Mucosa of gallbladder (tissue), 1 donor: ENCODE results near the gene ID1. TPM values are rescaled to one million over a fixed set of nuclear protein-coding genes. Genes with fewer than 3 reads are reported as not detected.
"Not testable (repeated sequence)": the region's sequence is repeated elsewhere in the genome, so short reads cannot be mapped to it uniquely, and the experiment has no call there.

Source experiments
- DNase-seq: peaks from one replicate; pipeline ENCODE4 v3.0.0-alpha.2; 2020; ENCODE audit warnings: low spot score
- total RNA-seq: library from RNA; stranded (reverse); gene quantifications from one replicate; pipeline ENCODE4 v1.2.1, GENCODE V29; 2021
- donor health status: DM: no; HTN: no; CAD: no.

ID1 gene
- total RNA-seq, 1 donor from 2014 or later, result 59.7 TPM

DNA sequence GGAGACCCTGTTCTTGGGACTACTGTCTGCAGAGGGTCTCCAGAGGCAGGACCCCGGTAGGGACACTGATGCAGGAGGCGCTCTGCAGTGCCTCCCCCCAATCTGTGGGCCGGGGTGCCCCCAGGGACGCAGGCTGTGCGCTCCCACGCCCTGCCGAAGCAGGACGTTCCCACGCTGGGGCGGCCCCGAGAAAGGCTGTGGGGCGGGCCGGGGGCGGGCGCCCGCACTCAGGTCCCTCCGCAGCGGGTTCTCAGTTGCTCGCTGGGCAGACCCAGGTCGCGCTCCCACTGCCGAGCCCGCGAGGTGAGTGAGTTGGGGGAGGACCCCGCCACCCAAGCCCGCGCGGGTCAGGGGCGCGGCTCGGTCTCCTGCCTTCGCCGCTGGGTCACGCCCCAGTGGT lies 32.6 kb downstream of the ID1 start, which contains the start of gene COX4I2:
TSS of gene COX4I2 (plus strand) at position 253 of the 400 bp plus-strand sequence. CDS start 1,106 bp downstream, outside the sequence.
- no peak for DNase-seq

DNA sequence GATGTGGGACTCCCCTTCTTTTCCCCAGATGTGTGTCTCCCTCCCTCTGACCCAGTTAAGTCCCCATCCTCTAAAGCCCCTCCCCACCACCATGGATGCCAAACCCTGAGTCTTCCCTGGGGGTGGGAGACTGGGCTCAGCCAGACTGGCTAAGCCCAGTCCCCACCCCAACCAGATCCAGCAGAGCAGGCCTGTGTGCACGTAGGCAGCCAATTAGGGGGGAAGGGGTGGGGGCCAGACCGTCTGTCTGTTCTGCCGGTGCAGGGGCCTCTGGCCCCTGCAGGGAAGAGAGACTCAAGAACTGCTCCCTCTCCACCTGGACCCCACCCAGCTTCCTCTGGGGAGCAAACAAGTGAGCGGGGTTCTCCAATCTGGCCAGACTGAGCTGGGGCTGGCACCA lies 33.2 kb downstream of the ID1 start:
- DNase-seq, result no peak

DNA sequence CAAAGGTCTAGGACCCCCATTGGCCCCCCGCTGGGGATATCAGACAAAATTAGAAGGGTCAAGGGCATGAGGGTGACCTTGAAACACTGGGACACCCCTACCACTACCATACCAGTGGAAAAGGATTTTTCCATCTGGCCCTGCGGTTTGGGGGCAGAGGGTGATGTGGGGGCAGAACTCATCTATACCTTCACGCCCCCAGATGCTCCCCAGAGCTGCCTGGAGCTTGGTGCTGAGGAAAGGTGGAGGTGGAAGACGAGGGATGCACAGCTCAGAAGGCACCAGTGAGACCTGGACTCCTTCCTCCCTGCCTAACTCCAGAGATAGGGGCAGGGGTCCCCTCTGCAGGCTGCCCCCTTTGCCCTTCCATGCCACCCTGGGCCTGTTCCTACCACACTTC lies 33.7 kb downstream of the ID1 start:
- DNase-seq, result no peak

GRCh38 chr20:31640259-31640658 lies 35.2 kb downstream of the ID1 start:
- no peak for DNase-seq

- DNase-seq, result no peak
Measured at GRCh38 chr20:31641391-31641790, 36.3 kb downstream of the ID1 start.

GRCh38 chr20:31642837-31643236 lies 37.7 kb downstream of the ID1 start:
- no peak for DNase-seq

DNA sequence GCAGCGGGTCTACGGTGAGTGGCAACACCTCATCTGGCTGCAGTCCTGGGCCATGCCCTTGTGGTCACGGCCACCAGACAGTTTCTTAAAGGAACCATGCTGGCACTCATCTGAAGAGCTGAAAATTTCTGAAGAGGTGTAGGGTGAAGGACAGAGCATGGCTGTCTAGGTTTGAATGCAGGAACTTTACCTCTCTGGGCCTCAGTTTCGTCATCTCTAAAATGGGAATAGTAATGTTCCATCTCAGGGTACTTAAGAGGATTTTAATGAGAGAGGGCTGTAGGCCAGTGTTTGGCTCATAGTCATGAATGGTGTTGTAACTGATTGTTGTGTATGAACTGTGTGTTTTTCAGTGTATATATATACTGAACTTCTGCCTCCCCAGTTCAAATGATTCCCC lies 38.4 kb downstream of the ID1 start:
- no peak for DNase-seq

DNA sequence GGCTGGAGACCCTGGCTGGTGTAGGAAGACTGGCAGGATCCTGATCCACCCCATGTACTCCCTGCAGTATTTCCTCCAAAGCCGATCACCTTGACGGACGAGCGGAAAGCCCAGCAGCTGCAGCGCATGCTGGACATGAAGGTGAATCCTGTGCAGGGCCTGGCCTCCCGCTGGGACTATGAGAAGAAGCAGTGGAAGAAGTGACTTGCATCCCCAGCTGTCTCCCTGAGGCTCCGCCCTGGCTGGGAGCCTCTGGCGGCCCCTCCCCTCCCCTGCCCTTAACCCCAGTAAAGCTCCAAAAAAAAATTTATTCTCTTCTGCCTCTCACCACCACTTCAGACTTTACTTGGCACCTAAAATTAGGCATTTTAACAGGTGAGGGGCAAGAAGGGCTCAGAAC lies 39.6 kb downstream of the ID1 start:
- no peak for DNase-seq

- DNase-seq, result not testable (repeated sequence)
Measured at GRCh38 chr20:31648104-31648503, 43.0 kb downstream of the ID1 start.

DNA sequence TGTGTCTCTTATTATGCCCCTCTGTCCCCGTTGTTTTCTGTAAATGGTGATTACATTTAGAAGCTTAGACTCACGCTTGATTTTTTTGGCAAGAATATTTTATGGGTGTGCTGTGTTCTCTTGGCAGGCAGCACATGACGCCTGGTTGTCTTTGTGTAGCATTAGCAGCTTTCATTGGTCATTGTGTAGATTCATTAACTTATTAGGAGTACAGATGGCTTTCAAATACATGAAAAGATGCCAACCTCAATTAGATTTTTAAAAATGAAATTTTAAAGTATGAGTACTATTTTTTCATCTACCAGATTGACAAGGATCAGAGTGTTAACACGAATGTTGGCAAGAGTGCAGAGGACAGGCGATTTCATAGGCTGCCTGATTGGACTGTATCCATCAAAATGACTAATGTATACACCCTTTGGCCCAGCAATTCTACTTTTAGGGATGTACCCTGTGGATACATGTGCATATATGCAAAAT lies 47.9 kb downstream of the ID1 start:
- no peak for DNase-seq

GRCh38 chr20:31653561-31653960 lies 48.5 kb downstream of the ID1 start:
- DNase-seq, result no peak

DNA sequence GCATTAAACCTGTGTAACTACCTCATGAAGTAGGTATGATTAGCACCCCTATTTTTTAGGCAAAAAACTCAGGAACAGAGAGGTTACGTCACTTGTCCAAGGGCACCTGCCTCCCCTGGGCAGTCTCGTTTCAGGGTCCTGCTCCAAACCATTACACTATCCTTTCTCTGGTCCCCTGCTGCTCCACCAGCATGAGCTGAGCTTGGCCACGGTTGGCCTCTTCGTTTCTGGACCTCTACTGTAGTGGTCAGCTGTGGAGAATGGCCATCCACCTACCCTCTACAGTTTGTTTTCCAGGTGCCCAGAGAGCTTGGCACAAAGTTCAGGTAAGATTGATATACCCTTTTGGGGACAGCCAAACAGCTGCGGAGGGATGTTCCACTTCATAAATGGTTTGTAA lies 49.4 kb downstream of the ID1 start:
- DNase-seq, result no peak

Other genes with a start within 250 kb of the ID1 start
- gene DEFB118, start 236.7 kb upstream of the ID1 start, total RNA-seq, result not detected
- not detected for gene DEFB119, start 214.7 kb upstream of the ID1 start, total RNA-seq
- gene DEFB121, start 199.1 kb upstream of the ID1 start, total RNA-seq, result not detected
- not detected for gene DEFB123, start 164.7 kb upstream of the ID1 start, total RNA-seq
- 0.81 TPM for gene DEFB124, start 130.2 kb upstream of the ID1 start, total RNA-seq
- 2.3 TPM for gene REM1, start 130.0 kb upstream of the ID1 start, total RNA-seq
- gene HM13, start 90.8 kb upstream of the ID1 start, total RNA-seq, result 204 TPM
- 3.8 TPM for gene COX4I2, start 32.6 kb downstream of the ID1 start, total RNA-seq
- gene BCL2L1, start 117.6 kb downstream of the ID1 start, total RNA-seq, result 191 TPM
- 2.6 TPM for gene TPX2, start 134.0 kb downstream of the ID1 start, total RNA-seq
- not detected for gene MYLK2, start 214.1 kb downstream of the ID1 start, total RNA-seq
- 1.6 TPM for gene FOXS1, start 240.3 kb downstream of the ID1 start, total RNA-seq